Liver (tissue), 9 donors: ENCODE measurements around the gene REPS2. TPM values are rescaled to one million over a fixed set of nuclear protein-coding genes. Genes with fewer than 3 reads are reported as not detected.

Experiments used
- DNase-seq: peaks from one replicate; pipeline ENCODE4 v3.0.0-alpha.2; 2017; ENCODE audit warnings: low spot score
- H3K27ac ChIP-seq, 2 donors: one replicate each; pipeline ENCODE4 v1.7.0; 2013; ENCODE audit warnings: inconsistent platforms in 2 of 2, low read length in 2 of 2, control low read depth in 1 of 2, low read depth in 1 of 2, mild to moderate bottlenecking in 1 of 2
- H3K27me3 ChIP-seq, 4 donors: one replicate each; pipeline versions ENCODE4 v1.6.1 to v1.7.0; 2013; ENCODE audit warnings: low read length in 3 of 4, inconsistent platforms in 1 of 4, mild to moderate bottlenecking in 1 of 4, moderate library complexity in 1 of 4; ENCODE audit not compliant: control insufficient read depth in 4 of 4, insufficient read depth in 4 of 4
- H3K36me3 ChIP-seq, 4 donors: one replicate each; pipeline versions ENCODE4 v1.6.1 to v1.7.0; 2013; ENCODE audit warnings: low read length in 3 of 4, mild to moderate bottlenecking in 3 of 4, low read depth in 1 of 4, moderate library complexity in 1 of 4; ENCODE audit not compliant: control insufficient read depth in 4 of 4, insufficient read depth in 3 of 4
- H3K4me1 ChIP-seq, 4 donors: one replicate each; pipeline versions ENCODE4 v1.6.1 to v1.7.0; 2013; ENCODE audit warnings: low read length in 3 of 4, mild to moderate bottlenecking in 3 of 4, moderate library complexity in 1 of 4; ENCODE audit not compliant: control insufficient read depth in 4 of 4, insufficient read depth in 4 of 4
- H3K4me3 ChIP-seq, 3 donors: one replicate each; pipeline versions ENCODE4 v1.6.1 to v1.7.0; 2013; ENCODE audit warnings: low read length in 3 of 3, control low read depth in 1 of 3, low read depth in 1 of 3, mild to moderate bottlenecking in 1 of 3
- H3K9ac ChIP-seq, 2 donors: one replicate each; pipeline ENCODE4 v1.7.0; 2013; ENCODE audit warnings: low read length in 2 of 2, mild to moderate bottlenecking in 2 of 2, moderate library complexity in 2 of 2, control low read depth in 1 of 2, low read depth in 1 of 2
- H3K9me3 ChIP-seq, 4 donors: one replicate each; pipeline versions ENCODE4 v1.6.1 to v1.7.0; 2013; ENCODE audit warnings: low read length in 3 of 4; ENCODE audit not compliant: control insufficient read depth in 4 of 4
- ATF3 ChIP-seq: IDR thresholded peaks from 2 replicates; pipeline ENCODE4 v1.6.1; 2016; ENCODE audit warnings: antibody characterized with exemption
- EGR1 ChIP-seq, 2 donors: IDR thresholded peaks; 2 replicates each; pipeline ENCODE4 v1.6.1; 2016 to 2018; ENCODE audit warnings: antibody characterized with exemption in 2 of 2, low read depth in 2 of 2
- FOXA1 ChIP-seq: IDR thresholded peaks from 2 replicates; pipeline ENCODE4 v1.6.1; 2016; ENCODE audit warnings: antibody characterized with exemption
- FOXA2 ChIP-seq: IDR thresholded peaks from 2 replicates; pipeline ENCODE4 v1.6.1; 2016; ENCODE audit warnings: antibody characterized with exemption
- GABPA ChIP-seq, 2 donors: IDR thresholded peaks in 1 of 2; conservative IDR thresholded peaks in 1 of 2; 2 replicates each; pipeline ENCODE4 v1.6.1; 2016; ENCODE audit warnings: antibody characterized with exemption in 2 of 2, mild to moderate bottlenecking in 1 of 2, moderate library complexity in 1 of 2
- HNF4A ChIP-seq, 2 donors: conservative IDR thresholded peaks; 2 replicates each; pipeline ENCODE4 v1.6.1; 2016; ENCODE audit warnings: antibody characterized with exemption in 2 of 2, mild to moderate bottlenecking in 2 of 2
- JUND ChIP-seq, 2 donors: IDR thresholded peaks; 2 replicates each; pipeline ENCODE4 v1.6.1; 2016; ENCODE audit warnings: antibody characterized with exemption in 2 of 2
- MAX ChIP-seq: IDR thresholded peaks from 2 replicates; pipeline ENCODE4 v1.6.1; 2016; ENCODE audit warnings: antibody characterized with exemption
- NR2F2 ChIP-seq: IDR thresholded peaks from 2 replicates; pipeline ENCODE4 v1.6.1; 2016; ENCODE audit warnings: antibody characterized with exemption
- RAD21 ChIP-seq, 2 donors: IDR thresholded peaks; 2 replicates each; pipeline ENCODE4 v1.6.1; 2016; ENCODE audit warnings: antibody characterized with exemption in 2 of 2, mild to moderate bottlenecking in 2 of 2
- REST ChIP-seq: IDR thresholded peaks from 2 replicates; pipeline ENCODE4 v1.6.1; 2016; ENCODE audit warnings: antibody characterized with exemption, mild to moderate bottlenecking
- TAF1 ChIP-seq: conservative IDR thresholded peaks from 2 replicates; pipeline ENCODE4 v1.6.1; 2016; ENCODE audit warnings: antibody characterized with exemption, mild to moderate bottlenecking
- YY1 ChIP-seq: IDR thresholded peaks from 2 replicates; pipeline ENCODE4 v1.6.1; 2016; ENCODE audit warnings: antibody characterized with exemption, mild to moderate bottlenecking
- WGBS: extraction: QIAGEN DNeasy Blood & Tissue Kit; methylation state at CpG from one replicate; pipeline ENCODE4 v1.1.7; 2013; 5-methylcytosine and 5-hydroxymethylcytosine counted together
- polyA plus RNA-seq, 2 donors: library from polyadenylated mRNA; stranded (reverse) in 1 of 2; unstranded in 1 of 2; fragments of 200-250 nt in 1 of 2; fragments of >200 nt in 1 of 2; fragmentation: Nextera tagmentation in 1 of 2; extraction: Ambion mirVana in 1 of 2; gene quantifications; one replicate each; pipeline versions ENCODE4 v1.2.1 to v1.2.3, GENCODE V29; 2013 to 2015
- total RNA-seq, 2 donors: library from RNA; depleted of rRNA; stranded (reverse); fragments of >200 nt; gene quantifications; one replicate each; pipeline ENCODE4 v1.2.3, GENCODE V29; 2014
- TF ChIP-seq, protein P1 (sequence below): IDR thresholded peaks from 2 replicates; pipeline ENCODE4 v1.6.1; 2016; ENCODE audit warnings: antibody characterized with exemption
- donor health status: healthy.
- donor health status: healthy.
- donor health status: healthy.
- donor health status: healthy.
- donor health status: healthy.

REPS2 gene
- total and polyA plus RNA-seq, 4 donors = 3.5 to 10.7 (median 6.2) TPM

- DNase-seq = no peak
- Histone ChIP-seq H3K9ac (no peak overlapping the region), H3K4me3 (no peak overlapping the region), H3K27me3 (no peaks in the 10 kb centered on the region), H3K9me3 (no peaks in the 10 kb centered on the region), H3K4me1 (peaks cover 0 to 2% (median 2%) of the 10 kb centered on the region in 4 donors), H3K27ac (peak overlapping the region; percentile 37 to 41), H3K36me3 (no peaks in the 10 kb centered on the region)
- 70% methylated on average over 2 of the region's 2 CpGs for WGBS
- TF ChIP-seq TAF1 (no peak), HNF4A (conservative IDR thresholded peaks at IDR 0.05) (peak in 1 of 2 donors; percentile 32)
Measured at GRCh38 chrX:17056868-17057608, 110.6 kb downstream of the REPS2 start.

- Histone ChIP-seq H3K4me1 (peaks cover 0 to 2% (median under 1%) of the 10 kb centered on the region in 4 donors), H3K27me3 (no peaks in the 10 kb centered on the region), H3K9ac (no peak overlapping the region), H3K27ac (no peak overlapping the region), H3K36me3 (peaks cover 0 to 2% (median 0%) of the 10 kb centered on the region in 4 donors), H3K9me3 (no peaks in the 10 kb centered on the region), H3K4me3 (no peak overlapping the region)
- no peak for DNase-seq
- no peak for TF ChIP-seq EGR1 (IDR thresholded peaks at IDR 0.05; ENCODE audit: low read depth in 2 of 2)
- TF ChIP-seq HNF4A (conservative IDR thresholded peaks at IDR 0.05) = no peak
- TF ChIP-seq ATF3 = no peak
- no peak for TF ChIP-seq TAF1
- TF ChIP-seq MAX = no peak
- TF ChIP-seq RAD21 (IDR thresholded peaks at IDR 0.05) = no peak
- TF ChIP-seq YY1 = no peak
- TF ChIP-seq JUND (IDR thresholded peaks at IDR 0.05) = no peak
- TF ChIP-seq FOXA1 = no peak
- TF ChIP-seq, protein P1, sequence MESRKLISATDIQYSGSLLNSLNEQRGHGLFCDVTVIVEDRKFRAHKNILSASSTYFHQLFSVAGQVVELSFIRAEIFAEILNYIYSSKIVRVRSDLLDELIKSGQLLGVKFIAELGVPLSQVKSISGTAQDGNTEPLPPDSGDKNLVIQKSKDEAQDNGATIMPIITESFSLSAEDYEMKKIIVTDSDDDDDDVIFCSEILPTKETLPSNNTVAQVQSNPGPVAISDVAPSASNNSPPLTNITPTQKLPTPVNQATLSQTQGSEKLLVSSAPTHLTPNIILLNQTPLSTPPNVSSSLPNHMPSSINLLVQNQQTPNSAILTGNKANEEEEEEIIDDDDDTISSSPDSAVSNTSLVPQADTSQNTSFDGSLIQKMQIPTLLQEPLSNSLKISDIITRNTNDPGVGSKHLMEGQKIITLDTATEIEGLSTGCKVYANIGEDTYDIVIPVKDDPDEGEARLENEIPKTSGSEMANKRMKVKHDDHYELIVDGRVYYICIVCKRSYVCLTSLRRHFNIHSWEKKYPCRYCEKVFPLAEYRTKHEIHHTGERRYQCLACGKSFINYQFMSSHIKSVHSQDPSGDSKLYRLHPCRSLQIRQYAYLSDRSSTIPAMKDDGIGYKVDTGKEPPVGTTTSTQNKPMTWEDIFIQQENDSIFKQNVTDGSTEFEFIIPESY = no peak
- TF ChIP-seq NR2F2 = no peak
Measured at GRCh38 chrX:17062065-17062464, 115.6 kb downstream of the REPS2 start.

DNA sequence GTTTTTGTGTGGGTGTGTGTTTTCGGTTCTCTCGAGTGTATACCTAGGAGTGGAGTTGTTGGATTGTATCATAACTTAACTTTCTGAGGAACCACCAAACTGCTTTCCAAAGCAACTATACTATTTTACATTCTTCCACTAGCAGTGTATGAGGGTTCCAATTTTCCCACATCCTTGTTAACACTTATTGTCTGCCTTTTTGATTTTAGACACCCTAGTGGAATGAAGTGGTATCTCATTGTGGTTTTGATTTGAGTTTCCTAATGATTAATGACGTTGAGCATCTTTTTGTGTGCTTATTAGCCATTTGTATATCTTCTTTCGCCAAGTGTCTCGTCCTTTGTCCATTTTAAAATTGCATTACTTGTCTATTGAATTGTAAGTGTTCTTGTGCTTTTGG, 118.6 kb downstream of the REPS2 start:
- no peak overlapping the region for H3K27ac ChIP-seq
- H3K9me3 ChIP-seq = no peaks in the 10 kb centered on the region
- no peak for TF ChIP-seq YY1
- H3K9ac ChIP-seq = no peak overlapping the region
- H3K4me3 ChIP-seq = no peak overlapping the region
- WGBS = 93% methylated on average over 5 of the region's 5 CpGs
- DNase-seq = no peak
- no peaks in the 10 kb centered on the region for H3K4me1 ChIP-seq
- peaks cover 0 to 2% (median 0%) of the 10 kb centered on the region in 4 donors for H3K36me3 ChIP-seq
- H3K27me3 ChIP-seq = no peaks in the 10 kb centered on the region

- H3K9ac ChIP-seq = no peak overlapping the region
- H3K4me3 ChIP-seq = no peak overlapping the region
- WGBS = 95% methylated on average over 1 of the region's 1 CpG
- peaks cover 0 to 2% (median 0%) of the 10 kb centered on the region in 4 donors for H3K36me3 ChIP-seq
- no peaks in the 10 kb centered on the region for H3K4me1 ChIP-seq
- no peak for DNase-seq
- H3K27ac ChIP-seq = no peak overlapping the region
- H3K9me3 ChIP-seq = no peaks in the 10 kb centered on the region
- no peaks in the 10 kb centered on the region for H3K27me3 ChIP-seq
- TF ChIP-seq NR2F2 (no peak), ATF3 (no peak), TAF1 (no peak), MAX (no peak), RAD21 (IDR thresholded peaks at IDR 0.05) (no peak), GABPA (IDR thresholded peaks at IDR 0.05 in 1 of 2, conservative IDR thresholded peaks at IDR 0.05 in 1 of 2) (no peak), REST (no peak), FOXA2 (no peak)
Measured at GRCh38 chrX:17067534-17067933, 121.1 kb downstream of the REPS2 start.
